ENCODE data around the gene LEPROT. TPM values are rescaled to one million over a fixed set of nuclear protein-coding genes. Genes with fewer than 3 reads are reported as not detected.

Gene LEPROT
- total and polyA plus RNA-seq, 10 of the 15 experiments (the other 5 are each of a cell fraction or from before 2014, with no cell fraction given): 14.9 to 38.1 (median 17.4) TPM

DNA sequence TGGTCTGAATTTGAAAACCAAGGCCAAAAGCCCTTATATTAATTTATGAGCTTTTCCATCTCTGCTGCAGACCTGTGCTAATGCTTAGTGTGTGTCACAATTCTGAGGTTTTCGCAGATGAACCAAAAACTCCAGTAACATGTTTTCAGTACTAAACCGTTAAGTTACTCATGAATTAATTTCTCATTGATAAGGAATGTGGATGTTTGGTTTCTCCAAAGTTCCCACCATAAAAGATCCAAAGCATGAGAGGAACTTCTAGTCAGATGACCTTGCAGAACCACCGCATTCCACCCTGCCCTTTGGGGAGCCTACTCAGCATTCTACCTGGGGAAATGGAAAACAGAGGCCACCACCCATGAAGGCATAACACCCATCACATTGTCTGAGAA, 7.5 kb upstream of the LEPROT start:
- no peaks in the 10 kb centered on the region for H3K9me3 ChIP-seq (replicated peaks; ENCODE audit: control insufficient read depth, insufficient read depth, low read length)
- SMC1A ChIA-PET (ENCODE audit: uncharacterized antibody, unreplicated experiment): interaction anchor here (0.6 kb wide), 1 partner anchor 430 kb away, joined by 3 read pairs; no protein-coding TSS in a partner anchor
- H3K27me3 ChIP-seq (replicated peaks in 1 of 2; ENCODE audit: control insufficient read depth in 2 of 2, insufficient read depth in 2 of 2, low read length in 1 of 2): no peaks in the 10 kb centered on the region
- H3K36me3 ChIP-seq (ENCODE audit: control insufficient read depth in 2 of 2, insufficient read depth in 2 of 2, low read length in 1 of 2): no peaks in the 10 kb centered on the region
- ATAC-seq: no peak
- H3K9ac ChIP-seq (ENCODE audit: control insufficient read depth, insufficient read depth, low read length): no peak overlapping the region
- POLR2A ChIA-PET: no interaction called here
- DNase-seq (ENCODE audit: low read depth, low spot score): no peak
- no peak overlapping the region for H3K4me3 ChIP-seq
- no peak overlapping the region for H3K27ac ChIP-seq (ENCODE audit: control insufficient read depth, insufficient read depth)
- H2AFZ ChIP-seq (ENCODE audit: control insufficient read depth, low read depth, low read length): no peak overlapping the region
- TF ChIP-seq EED (IDR thresholded peaks at IDR 0.05; ENCODE audit: low read depth) (no peak), ZZZ3 (IDR thresholded peaks at IDR 0.05; ENCODE audit: control insufficient read depth, insufficient read length, low read depth) (no peak), TARDBP (IDR thresholded peaks at IDR 0.05; ENCODE audit: borderline replicate concordance) (no peak), KLF5 (IDR thresholded peaks at IDR 0.05; ENCODE audit: partially characterized antibody) (no peak), TCF7 (IDR thresholded peaks at IDR 0.05; ENCODE audit: borderline replicate concordance) (no peak), MEF2B (IDR thresholded peaks at IDR 0.05; ENCODE audit: partially characterized antibody, poor library complexity, severe bottlenecking) (no peak)
- TF ChIP-seq, protein P1, sequence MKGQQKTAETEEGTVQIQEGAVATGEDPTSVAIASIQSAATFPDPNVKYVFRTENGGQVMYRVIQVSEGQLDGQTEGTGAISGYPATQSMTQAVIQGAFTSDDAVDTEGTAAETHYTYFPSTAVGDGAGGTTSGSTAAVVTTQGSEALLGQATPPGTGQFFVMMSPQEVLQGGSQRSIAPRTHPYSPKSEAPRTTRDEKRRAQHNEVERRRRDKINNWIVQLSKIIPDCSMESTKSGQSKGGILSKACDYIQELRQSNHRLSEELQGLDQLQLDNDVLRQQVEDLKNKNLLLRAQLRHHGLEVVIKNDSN (IDR thresholded peaks at IDR 0.05; ENCODE audit: borderline replicate concordance, extremely low read length, insufficient read depth, low read depth, low read length): no peak
- TF ChIP-seq, protein P2, sequence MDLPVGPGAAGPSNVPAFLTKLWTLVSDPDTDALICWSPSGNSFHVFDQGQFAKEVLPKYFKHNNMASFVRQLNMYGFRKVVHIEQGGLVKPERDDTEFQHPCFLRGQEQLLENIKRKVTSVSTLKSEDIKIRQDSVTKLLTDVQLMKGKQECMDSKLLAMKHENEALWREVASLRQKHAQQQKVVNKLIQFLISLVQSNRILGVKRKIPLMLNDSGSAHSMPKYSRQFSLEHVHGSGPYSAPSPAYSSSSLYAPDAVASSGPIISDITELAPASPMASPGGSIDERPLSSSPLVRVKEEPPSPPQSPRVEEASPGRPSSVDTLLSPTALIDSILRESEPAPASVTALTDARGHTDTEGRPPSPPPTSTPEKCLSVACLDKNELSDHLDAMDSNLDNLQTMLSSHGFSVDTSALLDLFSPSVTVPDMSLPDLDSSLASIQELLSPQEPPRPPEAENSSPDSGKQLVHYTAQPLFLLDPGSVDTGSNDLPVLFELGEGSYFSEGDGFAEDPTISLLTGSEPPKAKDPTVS (IDR thresholded peaks at IDR 0.05; ENCODE audit: low read depth, low read length): no peak
- BruUV-seq (replicated peaks): no TSS peak
- RAD21 ChIA-PET (ENCODE audit: unreplicated experiment): no interaction called here
- in situ Hi-C loops (cut with MboI) (no loop called here), intact Hi-C loops (cut with micrococcal nuclease; ENCODE audit: unreplicated experiment) (no loop called here)
- WGBS (ENCODE audit: insufficient coverage, insufficient replicate concordance, low lambda C conversion rate, missing lambda C conversion rate): 69% methylated on average over 3 of the region's 3 CpGs
- H3K4me1 ChIP-seq (ENCODE audit: control insufficient read depth, insufficient read depth, low read length): no peaks in the 10 kb centered on the region
- CTCF ChIA-PET: no interaction called here
- no peak for FAIRE-seq
- H3K79me2 ChIP-seq (ENCODE audit: control insufficient read depth, insufficient read depth, low read length): no peaks in the 10 kb centered on the region
- H3K4me2 ChIP-seq (ENCODE audit: control insufficient read depth, insufficient read depth): no peak overlapping the region
- no peaks in the 10 kb centered on the region; the same call in 1 of the 2 replicates for H4K20me1 ChIP-seq (ENCODE audit: control insufficient read depth, insufficient read depth)
